HT1080 (cell line): ENCODE results near the gene CCDC92B. TPM values are rescaled to one million over a fixed set of nuclear protein-coding genes. Genes with fewer than 3 reads are reported as not detected.
"Not testable (repeated sequence)": the region's sequence is repeated elsewhere in the genome, so short reads cannot be mapped to it uniquely, and the experiment has no call there.

ENCODE experiments used
- DNase-seq: peaks from one replicate; pipeline ENCODE4 v3.0.0-alpha.2; 2015; ENCODE audit warnings: low read depth
- small RNA-seq: library from RNA; depleted of rRNA; stranded (forward); fragments of <200 nt; gene quantifications from one replicate; pipeline ENCODE3, GENCODE V24; 2014
- total RNA-seq: library from RNA; depleted of rRNA; stranded (reverse); fragments of >200 nt; shearing (Covaris generic); gene quantifications from 2 replicates; pipeline ENCODE4 v1.2.3, GENCODE V29; 2014; rRNA removed

CCDC92B gene
- total RNA-seq, 1 experiment from 2014 or later = not detected

DNA sequence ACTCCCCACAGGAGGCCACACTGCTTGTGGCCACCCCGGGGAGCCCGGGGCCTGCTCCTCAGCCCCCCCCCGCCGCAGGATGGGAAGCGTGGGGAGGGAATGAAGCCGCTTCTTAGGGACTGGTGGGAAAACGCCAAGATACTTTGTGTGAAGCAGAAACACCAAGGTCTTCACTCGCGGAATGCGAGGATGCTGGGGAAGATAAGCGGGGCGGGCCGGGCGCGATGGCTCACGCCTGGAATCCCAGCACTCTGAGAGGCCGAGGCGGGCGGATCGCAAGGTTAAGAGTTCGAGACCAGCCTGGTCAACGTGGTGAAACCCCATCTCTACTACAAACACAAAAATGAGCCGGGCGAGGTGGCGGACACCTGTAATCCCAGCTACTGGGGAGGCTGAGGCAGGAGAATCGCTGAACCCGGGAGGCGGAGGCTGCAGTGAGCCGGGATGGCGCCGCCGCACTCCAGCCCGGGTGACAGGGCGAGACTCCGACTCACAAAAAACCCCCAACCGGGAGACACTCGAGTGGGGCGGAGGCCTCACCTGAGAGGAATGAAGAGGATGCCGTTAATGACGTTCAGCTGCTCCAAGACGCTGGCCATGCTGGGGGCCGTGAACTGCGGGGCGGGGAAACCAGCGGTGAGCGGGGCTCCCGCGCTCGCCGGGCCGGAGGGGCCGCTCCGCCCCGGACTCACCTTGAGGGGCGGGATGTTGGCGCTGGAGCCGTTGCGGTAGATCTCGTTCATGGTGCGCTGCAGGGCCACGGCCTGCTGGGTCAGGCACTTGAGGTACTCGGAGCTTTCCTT lies 58.2 kb downstream of the CCDC92B start:
- no peak for DNase-seq

DNA sequence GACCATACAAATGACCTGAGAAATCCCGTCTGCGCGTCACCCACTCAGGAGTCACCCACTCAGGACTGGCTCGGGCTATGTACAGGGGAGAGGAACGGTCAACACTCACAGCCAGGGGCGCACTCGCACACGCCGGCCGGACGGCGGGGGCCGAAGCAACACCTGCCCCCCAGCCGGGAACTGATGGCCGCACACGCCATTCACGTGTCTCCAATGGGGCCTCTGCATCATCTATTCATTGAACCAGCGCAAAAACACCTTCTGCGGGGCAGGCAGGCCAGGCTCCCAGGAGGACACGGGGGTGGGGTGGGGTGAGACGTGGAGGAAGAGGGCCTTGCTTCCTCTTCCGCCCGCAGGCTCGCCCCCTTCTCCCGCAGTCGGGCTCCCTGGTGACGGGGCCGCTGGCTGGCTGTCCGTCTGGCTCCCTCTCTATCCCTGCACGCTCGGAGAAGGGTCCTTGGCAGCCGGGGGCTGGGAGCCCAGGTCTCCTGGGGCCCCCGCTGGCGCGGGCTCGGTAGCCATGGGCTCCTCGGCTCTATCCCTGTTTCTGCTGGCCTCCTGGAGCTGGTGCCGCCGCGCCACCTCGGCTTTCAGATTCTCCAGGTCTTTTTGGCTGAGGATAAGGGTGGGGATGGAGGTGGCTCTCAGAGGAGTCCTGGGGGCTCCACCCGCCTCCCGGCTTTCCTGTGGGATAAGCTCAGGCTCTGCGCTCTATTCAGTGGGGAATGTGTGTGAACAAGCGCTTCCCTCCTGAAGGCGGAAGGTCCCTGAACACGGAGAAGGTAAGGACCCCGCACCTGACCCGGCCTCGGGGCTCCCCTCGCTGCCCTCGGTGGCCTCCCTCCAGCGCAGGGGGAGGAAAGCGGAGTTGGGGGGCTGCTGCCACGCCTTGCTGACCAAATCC lies 59.0 kb downstream of the CCDC92B start:
- no peak for DNase-seq

DNA sequence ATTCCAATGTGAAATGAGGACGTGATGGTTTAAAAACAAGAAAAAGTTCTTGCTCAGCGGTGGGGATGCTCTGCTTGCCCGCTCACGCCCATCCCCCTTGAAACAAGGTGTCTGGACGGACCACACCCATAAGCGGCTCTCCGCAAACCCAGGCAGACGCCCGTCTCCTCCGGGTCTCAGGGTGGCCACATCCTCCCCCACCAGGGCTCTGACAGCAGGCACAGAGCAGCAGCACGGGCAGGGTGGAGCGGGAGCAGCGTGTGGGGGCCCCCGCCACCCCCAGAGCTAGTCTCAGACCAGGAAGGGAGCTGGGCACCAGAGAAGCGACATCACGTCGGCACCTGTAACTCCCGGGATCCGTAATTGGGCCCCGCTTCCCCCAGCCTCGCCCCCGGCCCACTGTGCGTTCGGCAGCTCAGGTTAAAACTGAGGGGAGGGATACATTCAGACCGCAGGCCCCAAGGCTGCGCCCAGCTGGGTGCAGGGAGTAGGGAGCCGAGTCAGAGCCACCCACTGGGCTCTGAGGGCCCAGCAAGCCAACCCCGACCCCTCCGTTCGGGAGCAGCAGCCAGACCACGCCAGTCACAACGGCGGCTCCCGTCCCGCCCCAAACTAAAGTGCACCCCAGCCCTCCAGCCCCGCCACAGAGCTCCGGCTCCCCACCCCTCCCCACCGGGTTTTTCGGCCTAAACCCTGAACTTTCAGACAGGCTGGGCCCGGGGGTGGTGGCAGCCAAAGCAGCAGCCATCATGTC lies 59.9 kb downstream of the CCDC92B start:
- DNase-seq = no peak

DNA sequence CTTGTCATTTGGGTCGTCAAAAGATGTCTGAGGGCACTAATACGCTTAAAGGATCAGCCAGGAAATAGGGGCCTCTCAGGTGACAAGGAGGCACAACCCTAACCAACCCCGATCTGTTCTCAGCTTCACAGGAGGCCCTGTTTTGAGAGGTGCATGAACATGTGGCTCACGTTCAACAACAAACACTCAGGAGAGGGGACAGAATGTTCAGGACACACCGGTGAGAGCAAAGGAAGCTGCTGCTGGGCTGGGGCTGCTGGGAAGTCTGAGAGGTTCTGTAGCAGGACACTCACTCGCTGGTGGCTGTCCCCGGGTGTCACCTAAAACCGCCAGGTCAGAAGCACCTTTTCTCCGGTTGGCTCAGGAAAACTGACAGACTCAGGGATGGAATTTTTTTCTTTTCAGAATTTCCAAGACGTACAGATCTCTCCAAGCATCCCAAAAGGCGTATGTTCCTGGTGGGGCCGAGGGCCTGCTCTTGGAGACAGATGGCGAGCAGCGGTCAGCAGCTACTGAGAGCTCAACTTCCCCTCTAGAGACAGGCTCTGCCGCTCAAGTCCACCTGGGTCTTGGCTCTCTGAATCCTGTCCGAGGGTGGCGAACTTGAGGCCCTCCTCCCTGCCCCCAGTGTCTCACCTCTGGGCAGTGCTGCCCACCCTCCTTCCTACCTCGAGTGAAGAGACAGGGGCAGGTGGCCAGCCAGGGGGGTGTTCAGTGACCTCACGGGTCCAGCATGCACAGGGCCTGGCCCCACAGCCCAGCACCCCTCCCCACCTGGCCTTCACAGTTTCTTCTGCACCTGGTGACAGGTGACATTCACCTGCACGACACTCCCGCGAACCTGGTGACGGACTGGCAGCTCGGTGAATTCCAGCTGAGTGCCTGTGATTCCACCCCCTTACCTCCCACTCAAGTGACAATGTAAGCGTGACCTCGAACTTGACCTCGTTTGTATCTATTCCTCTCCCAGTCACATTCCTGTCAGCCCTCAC lies 60.8 kb downstream of the CCDC92B start:
- no peak for DNase-seq

DNA sequence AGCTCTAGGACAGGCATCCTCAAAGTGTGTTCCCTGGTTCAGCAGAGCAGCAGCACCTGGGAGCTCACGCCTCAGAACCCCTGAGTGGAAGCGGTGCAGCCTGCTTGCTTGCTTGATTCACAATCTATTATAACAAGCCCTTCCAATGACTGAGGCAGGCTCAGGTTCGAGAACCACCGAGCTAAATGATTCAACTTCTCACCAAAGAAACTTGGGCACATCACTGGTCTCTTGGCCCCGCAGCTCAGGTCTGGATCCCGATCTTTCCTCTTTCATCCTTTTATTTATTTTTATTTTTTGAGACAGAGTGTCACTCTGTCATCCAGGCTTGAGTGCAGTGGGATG lies 62.4 kb downstream of the CCDC92B start:
- no peak for DNase-seq

DNA sequence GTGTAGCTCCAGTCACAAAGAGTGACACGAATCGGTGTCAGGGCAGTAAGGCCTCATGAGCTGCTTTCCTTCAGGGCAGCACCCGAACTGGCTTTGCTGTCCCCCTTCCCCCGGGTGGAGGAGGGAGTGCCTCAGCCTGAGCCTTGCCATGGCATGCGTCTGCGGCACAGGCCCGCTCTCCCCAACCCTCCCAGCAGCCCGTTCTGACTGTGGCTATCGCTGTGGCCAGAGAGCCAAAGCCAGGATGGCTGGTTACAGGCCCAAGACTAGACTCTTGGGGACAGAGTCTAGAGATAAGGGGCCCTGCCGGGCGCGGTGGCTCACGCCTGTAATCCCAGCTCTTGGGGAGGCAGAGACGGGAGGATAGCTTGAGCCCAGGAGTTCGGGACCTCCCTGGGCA lies 63.8 kb downstream of the CCDC92B start:
- no peak for DNase-seq

DNA sequence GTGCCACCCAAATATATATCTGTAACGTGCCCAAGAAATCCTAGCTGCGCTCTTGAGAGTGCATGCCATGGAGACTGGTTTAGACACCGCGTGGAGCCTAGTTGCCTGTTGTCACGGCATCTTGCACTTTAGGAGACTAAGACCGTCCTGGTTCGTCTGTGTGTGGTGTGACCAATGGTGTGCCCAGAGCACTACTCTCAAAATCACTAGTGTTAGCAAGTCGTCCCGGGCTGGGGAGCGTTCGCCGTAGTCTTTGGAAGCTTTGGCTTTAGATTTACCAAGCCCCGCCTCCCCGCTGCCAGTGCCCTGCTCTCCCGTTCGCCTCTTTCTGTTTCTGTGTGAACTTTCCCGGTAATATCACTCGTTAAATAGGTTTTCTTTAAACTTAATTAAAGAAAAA lies 64.9 kb downstream of the CCDC92B start:
- no peak for DNase-seq

DNA sequence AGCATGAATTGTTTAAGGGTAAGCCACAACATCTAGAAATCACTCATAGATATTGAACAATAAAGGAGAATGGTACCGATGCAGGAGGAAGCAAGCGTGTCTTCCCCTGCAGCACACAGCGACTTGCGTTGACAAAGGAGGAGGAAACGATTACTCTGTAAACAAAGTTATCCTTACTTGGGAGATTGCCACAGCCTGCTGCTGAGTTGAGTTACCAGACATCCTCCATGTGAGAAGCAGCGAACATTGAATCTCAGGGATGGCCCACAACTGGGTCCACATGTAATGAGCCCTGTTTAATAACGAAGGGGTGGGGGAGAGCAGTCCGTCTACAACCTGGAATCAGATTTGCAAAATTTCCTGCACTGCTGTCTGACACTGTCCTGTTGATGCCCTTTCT lies 65.5 kb downstream of the CCDC92B start:
- no peak for DNase-seq

DNA sequence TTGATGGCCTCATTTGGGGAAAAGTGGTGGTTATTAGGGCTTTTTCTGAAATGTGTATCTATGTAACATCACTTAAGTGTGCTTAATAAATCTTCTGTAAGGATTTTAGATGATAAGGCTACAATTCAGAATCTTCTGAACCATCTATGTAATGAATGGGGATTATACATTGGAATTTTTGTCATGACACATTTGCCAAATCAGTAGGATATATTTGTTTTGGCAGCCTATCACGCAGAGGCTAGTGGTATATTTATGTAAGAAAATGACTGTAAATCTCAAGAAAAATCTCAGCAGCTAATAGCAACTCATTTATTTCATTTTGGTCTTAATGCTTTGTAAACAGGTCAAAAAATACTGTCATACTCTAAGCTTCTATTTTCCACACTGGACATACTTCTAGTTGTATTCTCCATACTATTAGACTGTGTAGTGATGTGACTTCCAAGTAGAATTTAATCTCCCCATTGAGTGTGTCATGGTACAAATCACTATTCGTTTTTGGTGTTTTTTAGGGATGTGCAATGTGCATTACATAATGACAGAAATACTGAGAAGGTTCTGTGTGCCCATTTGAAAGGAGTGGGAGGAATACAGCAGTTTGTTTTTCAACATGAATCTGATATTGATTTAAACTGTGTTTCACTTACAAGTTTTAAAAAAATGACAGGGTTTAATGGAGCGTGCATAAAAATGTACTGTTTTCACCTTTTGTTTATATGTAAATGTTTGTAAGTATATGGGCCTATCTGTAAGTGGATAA lies 67.1 kb downstream of the CCDC92B start:
- DNase-seq = no peak

DNA sequence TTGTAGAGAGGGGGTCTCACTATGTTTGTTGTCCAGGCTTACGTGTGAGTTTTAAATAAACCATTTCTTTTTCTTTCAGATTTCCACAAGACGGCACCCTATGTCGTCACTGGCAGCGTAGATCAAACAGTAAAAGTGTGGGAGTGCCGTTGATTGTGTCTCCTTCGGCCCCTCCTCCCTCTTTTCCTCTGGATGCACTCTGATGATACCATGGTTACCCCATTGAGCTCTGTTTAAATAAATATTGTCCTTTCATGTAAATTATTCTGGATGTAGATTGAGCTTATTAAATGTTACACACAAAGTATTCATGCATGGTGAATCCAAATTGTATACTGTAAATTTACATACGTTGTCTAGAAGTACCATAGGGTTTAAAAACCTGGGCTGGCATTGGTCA lies 67.8 kb downstream of the CCDC92B start:
- no peak for DNase-seq

DNA sequence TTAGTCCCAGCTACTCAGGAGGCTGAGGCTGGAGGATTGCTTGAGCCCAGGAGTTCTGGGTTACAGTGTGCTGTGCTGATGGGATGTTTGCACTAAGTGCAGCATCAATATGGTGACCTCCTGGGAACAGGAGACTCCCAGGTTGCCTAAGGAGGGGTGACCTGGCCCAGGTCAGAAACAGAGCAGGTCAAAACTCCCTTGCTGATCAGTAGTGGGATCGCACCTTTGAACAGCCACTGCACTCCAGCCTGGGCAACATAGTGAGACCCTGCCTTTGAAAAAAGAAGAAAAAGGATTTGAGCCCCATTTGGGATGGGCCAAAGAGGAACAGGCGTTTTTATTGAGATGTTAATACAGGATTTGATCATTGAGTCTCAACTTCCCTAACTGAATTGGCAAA lies 68.5 kb downstream of the CCDC92B start:
- no peak for DNase-seq

DNA sequence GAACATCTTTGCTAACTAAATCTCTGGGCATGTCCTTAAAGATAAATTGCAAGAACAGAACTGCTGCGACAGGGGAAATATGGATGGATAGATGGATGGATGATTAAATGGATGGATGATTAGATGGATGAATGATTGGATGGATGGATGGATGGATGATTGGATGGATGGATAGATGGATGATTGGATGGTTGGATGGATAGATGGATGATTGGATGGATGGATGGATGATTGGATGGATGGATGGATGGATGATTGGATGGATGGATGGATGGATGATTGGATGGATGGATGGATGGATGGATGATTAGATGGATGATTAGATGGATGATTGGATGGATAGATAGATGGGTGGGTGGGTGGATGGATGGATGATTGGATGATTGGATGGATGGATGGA lies 70.2 kb downstream of the CCDC92B start:
- DNase-seq = not testable (repeated sequence)

Small RNAs within 50 kb of the gene (small RNA-seq; reads per million reads assigned to genes)
- gene MIR1253 (not detected), gene MIR6776 (not detected), gene RN7SL608P (not detected), gene hsa-mir-1253 (not detected)

Other genes with a start within 250 kb of the CCDC92B start
- 14.4 and 23.5 TPM in 2 replicates for gene METTL16, start 237.8 kb downstream of the CCDC92B start, total RNA-seq
- 60.6 and 92.9 TPM in 2 replicates for gene PAFAH1B1, start 156.0 kb downstream of the CCDC92B start, total RNA-seq
- 75.8 and 81.0 TPM in 2 replicates for gene CLUH, start 37.9 kb downstream of the CCDC92B start, total RNA-seq
- 17.5 and 20.2 TPM in 2 replicates for gene RAP1GAP2, start 46.8 kb upstream of the CCDC92B start, total RNA-seq